ENCODE results near the gene SNX14. TPM values are rescaled to one million over a fixed set of nuclear protein-coding genes. Genes with fewer than 3 reads are reported as not detected.

SNX14 gene
- total and polyA plus RNA-seq, 9 donors = 39.7 to 80.2 (median 61.2) TPM

GRCh38 chr6:85496009-85496579, 97.6 kb downstream of the SNX14 start:
- intact Hi-C loops (cut with DNase I) = no loop called here
- Histone ChIP-seq H3K9me3 (no peaks in the 10 kb centered on the region), H3K36me3 (no peaks in the 10 kb centered on the region), H3K4me3 (no peak overlapping the region), H3K4me1 (ENCODE audit: insufficient read depth) (no peaks in the 10 kb centered on the region), H3K27me3 (no peaks in the 10 kb centered on the region), H3K27ac (no peak overlapping the region)
- TF ChIP-seq POLR2A (IDR thresholded peaks at IDR 0.05) (no peak), EP300 (IDR thresholded peaks at IDR 0.05) (no peak), CTCF (IDR thresholded peaks at IDR 0.05) (no peak)
- no peak for DNase-seq
- WGBS, 3 donors = 88 to 93% (median 91%) methylated on average over 8 of the region's 8 CpGs

- Histone ChIP-seq H3K4me1 (ENCODE audit: insufficient read depth) (no peaks in the 10 kb centered on the region), H3K9me3 (no peaks in the 10 kb centered on the region), H3K36me3 (no peaks in the 10 kb centered on the region), H3K27me3 (no peaks in the 10 kb centered on the region), H3K27ac (no peak overlapping the region), H3K4me3 (no peak overlapping the region)
- DNase-seq = no peak
- TF ChIP-seq POLR2A (IDR thresholded peaks at IDR 0.05) (no peak), EP300 (IDR thresholded peaks at IDR 0.05) (no peak), CTCF (IDR thresholded peaks at IDR 0.05) (no peak)
- intact Hi-C loops (cut with DNase I) = loop anchor here in 1 of 4 donors (5.0 kb wide), 1 partner anchor 143 kb away; no protein-coding TSS in a partner anchor
- 52 to 58% (median 58%) methylated on average over 5 of the region's 5 CpGs for WGBS, 3 donors
Measured at GRCh38 chr6:85494547-85495536, 98.8 kb downstream of the SNX14 start.

GRCh38 chr6:85493389-85493788, 100.3 kb downstream of the SNX14 start:
- Histone ChIP-seq H3K36me3 (no peaks in the 10 kb centered on the region), H3K27me3 (no peaks in the 10 kb centered on the region), H3K9me3 (no peaks in the 10 kb centered on the region), H3K4me1 (ENCODE audit: insufficient read depth) (no peaks in the 10 kb centered on the region), H3K4me3 (no peak overlapping the region), H3K27ac (no peak overlapping the region)
- no peak for TF ChIP-seq EP300 (IDR thresholded peaks at IDR 0.05)
- intact Hi-C loops (cut with DNase I) = loop anchor here in 1 of 4 donors (5.0 kb wide), 1 partner anchor 141 kb away; no protein-coding TSS in a partner anchor
- 75 to 82% (median 77%) methylated on average over 1 of the region's 1 CpG for WGBS, 3 donors
- no peak for DNase-seq

- no peak overlapping the region for H3K4me3 ChIP-seq
- H3K9me3 ChIP-seq = no peaks in the 10 kb centered on the region
- H3K27me3 ChIP-seq = no peaks in the 10 kb centered on the region
- 74 to 78% (median 77%) methylated on average over 6 of the region's 6 CpGs for WGBS, 3 donors
- intact Hi-C loops (cut with DNase I) = loop anchor here in 1 of 4 donors (5.0 kb wide), 1 partner anchor 138 kb away; no protein-coding TSS in a partner anchor
- H3K36me3 ChIP-seq = no peaks in the 10 kb centered on the region
- no peaks in the 10 kb centered on the region for H3K4me1 ChIP-seq (ENCODE audit: insufficient read depth)
- H3K27ac ChIP-seq = no peak overlapping the region
- TF ChIP-seq POLR2A (IDR thresholded peaks at IDR 0.05) (no peak), EP300 (IDR thresholded peaks at IDR 0.05) (no peak), CTCF (IDR thresholded peaks at IDR 0.05) (no peak)
- DNase-seq = no peak
Measured at GRCh38 chr6:85490516-85491248, 103.0 kb downstream of the SNX14 start.

Data from ovary (tissue), 9 donors.